Stimulated activated CD4-positive, alpha-beta T cell treated with anti-CD3 and anti-CD28 coated beads, Interleukin-15, amount 100 ng/mL, for 48 hours (primary cell): Measurements from ENCODE around the gene B9D2.
"Not testable (repeated sequence)": the region's sequence is repeated elsewhere in the genome, so short reads cannot be mapped to it uniquely, and the experiment has no call there.

ENCODE experiments used
- DNase-seq, 2 donors: peaks; one replicate each; pipeline ENCODE4 v3.0.0-alpha.2; 2020; ENCODE audit warnings: low read depth in 2 of 2

B9D2 gene

GRCh38 chr19:41391618-41392017 is 27.7 kb upstream of the B9D2 start:
- no peak for DNase-seq

- no peak for DNase-seq
Observed at GRCh38 chr19:41386442-41386841, 22.5 kb upstream of the B9D2 start.

GRCh38 chr19:41384351-41384750 is 20.4 kb upstream of the B9D2 start:
- DNase-seq = no peak

DNA sequence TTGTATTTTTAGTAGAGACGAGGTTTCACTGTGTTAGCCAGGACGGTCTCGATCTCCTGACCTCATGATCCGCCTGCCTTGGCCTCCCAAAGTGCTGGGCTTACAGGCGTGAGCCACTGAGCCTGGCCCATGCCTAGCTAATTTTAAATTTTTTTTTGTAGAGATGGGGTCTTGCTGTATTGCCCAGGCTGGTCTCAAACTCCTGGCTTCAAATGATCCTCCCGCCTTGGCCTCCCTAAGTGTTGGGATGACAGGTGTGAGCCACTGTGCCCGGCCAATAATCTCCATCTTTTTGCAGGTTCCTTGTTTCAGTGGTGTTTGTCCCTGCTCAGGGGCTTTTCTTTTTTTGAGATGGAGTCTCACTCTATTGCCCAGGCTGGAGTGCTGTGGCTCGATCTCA is 17.6 kb upstream of the B9D2 start:
- DNase-seq = not testable (repeated sequence)

DNA sequence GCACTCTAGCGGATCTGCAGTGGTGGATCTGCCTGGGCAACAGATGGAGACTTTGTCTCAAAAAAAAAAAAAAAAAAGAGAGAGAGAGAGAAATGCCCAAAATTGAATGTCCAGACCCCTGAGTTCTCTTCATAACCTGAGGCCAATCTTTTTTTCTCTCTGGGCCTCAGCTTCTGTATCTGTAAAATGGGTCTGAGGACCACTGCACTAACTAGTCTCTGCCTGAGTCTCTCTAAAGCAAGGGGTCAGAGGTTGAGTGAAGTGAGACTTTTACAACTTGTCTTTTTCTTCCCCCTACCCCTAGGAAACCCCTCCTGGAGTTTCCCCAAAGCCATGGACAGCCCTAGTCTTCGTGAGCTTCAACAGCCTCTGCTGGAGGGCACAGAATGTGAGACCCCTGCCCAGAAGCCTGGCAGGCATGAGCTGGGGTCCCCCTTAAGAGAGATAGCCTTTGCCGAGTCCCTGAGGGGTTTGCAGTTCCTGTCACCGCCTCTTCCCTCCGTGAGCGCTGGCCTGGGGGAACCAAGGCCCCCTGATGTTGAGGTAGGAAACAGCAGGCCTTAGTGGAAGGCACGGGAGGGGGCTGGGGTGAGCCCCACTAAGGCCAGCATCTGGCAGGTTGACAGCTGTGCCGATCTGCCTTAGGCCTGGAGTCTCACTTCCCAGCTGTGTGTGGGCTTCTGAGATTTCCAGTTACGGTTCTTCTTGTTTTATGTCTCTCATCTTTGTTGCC is 14.2 kb upstream of the B9D2 start:
- no peak for DNase-seq

GRCh38 chr19:41376998-41377365 is 13.0 kb upstream of the B9D2 start:
- no peak for DNase-seq

DNA sequence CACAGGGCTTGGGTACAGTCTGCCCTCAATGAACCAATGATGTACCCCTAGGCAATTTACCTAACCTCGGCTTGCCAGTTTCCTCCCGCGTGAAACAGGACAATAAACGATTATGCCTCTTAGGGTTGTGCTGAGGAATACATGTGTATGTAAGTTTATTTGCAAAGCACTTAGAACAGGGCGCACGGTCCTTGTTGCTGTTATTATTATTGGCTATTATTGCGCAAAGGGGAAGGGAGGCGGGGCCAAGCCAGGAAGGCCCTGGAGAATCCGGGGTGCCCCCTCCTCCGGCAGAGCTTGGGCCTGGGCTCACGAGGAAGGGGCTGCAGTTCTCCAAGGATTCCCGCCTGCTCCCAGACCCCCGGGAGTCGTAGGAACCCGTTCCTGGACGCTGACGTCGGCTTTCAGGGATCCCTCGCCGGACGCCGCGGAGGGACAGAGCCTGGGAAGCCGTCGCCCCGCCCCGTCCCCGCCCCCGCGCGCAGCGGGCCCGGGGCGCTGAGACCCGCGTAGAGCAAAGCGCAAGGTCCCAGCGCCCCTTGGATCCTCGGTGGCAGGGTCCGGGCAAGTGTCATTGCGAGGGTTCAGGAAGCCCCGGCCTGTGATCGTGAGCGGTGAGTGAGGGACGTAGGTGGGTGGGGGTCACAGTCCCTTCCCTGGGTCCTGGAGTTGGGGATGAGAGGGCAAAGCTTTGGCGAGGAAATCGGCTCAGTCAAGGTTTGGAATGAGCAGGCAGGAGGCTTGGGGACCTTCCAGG is 12.5 kb upstream of the B9D2 start, which contains the start of gene TMEM91:
Gene TMEM91, plus strand, starts transcription at position 293 of the 757 bp plus-strand sequence. CDS start 1,777 bp downstream, outside the sequence.
- no peak for DNase-seq

GRCh38 chr19:41373993-41374392 is 10.0 kb upstream of the B9D2 start:
- no peak for DNase-seq

- DNase-seq = no peak
Observed at GRCh38 chr19:41372501-41372900, 8.6 kb upstream of the B9D2 start.

DNA sequence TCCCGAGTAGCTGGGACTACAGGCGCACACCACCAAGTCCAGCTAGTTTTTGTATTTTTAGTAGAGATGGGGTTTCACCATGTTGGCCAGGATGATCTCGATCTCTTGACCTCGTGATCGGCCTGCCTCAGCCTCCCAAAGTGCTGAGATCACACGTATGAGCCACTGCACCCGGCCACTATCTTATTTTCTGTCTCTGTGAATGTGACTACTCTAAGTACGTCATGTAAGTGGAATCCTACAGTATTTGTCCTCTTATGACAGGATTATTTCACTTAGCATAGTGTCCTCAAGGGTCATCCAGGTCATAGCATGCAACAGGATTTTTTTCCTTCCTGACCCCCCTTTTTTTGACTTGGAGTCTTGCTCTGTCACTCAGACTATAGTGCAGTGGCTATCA is 7.6 kb upstream of the B9D2 start:
- DNase-seq = no peak

DNA sequence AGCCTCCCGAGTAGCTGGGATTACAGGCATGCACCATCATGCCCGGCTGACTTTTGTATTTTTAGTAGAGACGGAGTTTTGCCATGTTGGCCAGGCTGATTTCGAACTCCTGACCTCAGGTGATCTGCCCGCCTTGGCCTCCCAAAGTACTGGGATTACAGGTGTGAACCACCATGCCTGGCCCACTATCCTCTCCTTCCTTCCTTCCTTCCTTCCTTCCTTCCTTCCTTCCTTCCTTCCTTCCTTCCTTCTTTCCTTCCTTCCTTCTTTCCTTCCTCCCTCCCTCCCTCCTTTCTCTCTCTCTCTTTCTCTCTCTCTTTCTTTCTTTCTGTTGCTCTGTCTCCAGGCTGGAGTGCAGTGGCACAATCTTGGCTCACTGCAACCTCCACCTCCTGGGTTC is 7.2 kb upstream of the B9D2 start:
- not testable (repeated sequence) for DNase-seq

- DNase-seq = no peak
Observed at GRCh38 chr19:41369769-41370168, 5.8 kb upstream of the B9D2 start.

GRCh38 chr19:41367848-41368301 is 3.9 kb upstream of the B9D2 start:
- no peak for DNase-seq

DNA sequence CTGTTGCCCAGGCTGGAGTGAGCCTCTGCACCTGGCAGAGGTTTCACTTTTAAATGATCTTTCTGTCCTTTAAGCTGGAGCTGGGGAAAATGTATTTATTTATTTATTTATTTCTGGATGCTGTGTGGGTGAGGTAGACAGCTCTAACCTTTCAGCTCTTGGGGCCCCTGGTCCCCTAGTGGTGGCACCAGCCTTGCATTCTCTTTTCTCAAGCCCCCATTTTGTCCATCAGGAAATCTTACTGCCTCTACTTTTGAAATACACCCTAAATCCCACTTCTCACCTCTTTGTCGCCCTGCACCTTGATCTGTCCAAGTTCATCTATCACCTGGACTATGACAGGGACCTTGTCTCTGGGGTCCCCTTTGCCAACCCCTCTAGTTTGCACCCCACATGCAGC is 2.1 kb upstream of the B9D2 start:
- no peak for DNase-seq

DNA sequence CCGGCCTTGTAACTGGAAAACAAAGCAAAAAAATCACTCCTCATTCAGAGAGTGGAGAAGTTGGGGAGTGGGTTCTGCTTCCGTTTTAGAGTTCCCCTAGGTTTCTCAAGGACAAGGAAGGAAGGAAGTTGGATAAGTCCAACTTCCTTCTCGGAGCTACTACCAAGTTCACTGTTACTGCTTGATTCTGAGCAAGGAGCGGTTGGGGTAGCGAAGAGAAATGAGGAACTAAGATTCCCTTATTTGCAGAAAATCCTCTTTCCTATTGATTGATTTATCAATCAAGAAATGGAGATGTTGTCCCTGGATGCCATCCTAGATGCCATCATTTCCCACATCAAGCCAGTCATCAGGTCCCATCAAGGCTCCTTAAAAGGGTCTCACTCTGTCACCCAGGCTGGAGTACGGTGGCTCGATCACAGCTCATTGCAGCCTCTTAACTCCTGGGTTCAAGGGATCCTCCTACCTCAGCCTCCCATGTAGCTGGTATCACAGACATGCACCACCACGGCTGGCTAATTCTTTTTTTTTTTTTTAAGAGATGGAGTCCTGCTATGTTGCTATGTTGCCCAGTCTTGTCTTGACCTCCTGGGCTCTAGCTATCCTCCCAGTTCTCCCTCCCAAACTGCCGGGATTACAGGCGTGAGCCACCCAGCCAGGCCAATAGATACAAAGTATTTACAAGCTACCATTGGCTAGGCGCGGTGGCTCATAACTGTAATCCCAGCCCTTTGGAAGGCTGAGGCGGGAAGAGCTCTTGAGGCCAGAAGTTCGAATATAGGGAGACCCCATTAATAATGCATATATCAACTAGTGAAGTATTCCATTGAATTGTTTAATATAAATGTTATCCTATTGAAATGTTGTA is 809 bp upstream of the B9D2 start:
- no peak for DNase-seq

GRCh38 chr19:41363371-41363752 is 587 bp downstream of the B9D2 start:
- DNase-seq = no peak

GRCh38 chr19:41362143-41362847 is 1.7 kb downstream of the B9D2 start:
- DNase-seq = no peak

DNA sequence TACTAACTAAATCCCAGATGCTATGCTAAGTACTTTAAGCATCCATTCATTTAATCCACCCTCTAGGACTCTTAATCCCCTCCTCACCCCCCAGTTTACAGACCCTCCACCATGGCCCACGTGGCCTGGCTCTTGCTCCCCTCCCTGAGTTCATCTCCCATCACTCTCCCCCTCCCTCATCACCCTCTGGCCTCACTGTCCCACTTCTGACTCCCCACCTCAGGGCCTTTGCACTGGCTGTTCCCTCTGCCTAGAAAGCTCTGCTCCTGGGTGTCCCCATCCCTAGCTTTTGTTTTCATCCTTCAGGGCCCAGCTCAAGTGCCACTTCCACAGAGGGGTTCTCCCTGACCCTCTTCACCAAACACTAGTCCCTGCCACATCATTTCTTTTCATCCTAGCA is 4.2 kb downstream of the B9D2 start:
- no peak for DNase-seq

GRCh38 chr19:41357746-41358145 is 6.2 kb downstream of the B9D2 start:
- no peak for DNase-seq

DNA sequence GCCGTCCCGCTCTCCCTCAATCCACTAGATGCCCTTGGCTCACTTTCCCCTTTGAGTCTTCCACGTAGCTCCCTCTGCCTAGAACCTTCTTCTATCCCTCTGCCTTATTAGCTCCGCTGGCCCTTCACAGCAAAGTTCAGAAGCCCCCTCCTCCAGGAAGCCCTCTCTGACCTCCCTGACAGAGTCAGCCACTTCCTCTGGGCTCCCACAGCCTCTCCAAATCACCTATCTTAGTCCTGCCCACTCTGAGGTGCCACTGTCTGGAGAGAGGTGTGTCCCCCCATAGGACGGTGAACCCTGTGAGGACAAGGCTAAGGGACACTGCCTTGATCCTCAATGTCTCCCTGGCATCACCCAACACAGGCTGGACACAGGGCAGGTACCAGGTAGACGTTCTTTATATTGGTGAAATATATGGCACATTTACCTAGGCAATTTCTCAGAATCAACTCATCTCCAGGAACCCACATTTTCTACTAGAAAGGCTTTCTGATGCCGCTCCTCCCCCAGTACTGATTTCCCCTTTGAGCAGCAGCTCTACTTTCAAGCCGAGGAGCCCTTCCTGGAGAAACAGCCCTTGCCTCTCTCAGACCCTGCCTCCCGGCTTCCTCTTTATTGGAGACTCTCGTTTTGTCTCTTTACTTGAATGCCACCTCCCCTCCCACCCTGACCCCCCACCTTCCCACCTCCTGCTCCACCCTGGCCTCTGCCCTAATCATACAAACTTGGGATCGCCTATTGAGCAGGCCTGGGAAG is 6.8 kb downstream of the B9D2 start:
- DNase-seq = no peak

DNA sequence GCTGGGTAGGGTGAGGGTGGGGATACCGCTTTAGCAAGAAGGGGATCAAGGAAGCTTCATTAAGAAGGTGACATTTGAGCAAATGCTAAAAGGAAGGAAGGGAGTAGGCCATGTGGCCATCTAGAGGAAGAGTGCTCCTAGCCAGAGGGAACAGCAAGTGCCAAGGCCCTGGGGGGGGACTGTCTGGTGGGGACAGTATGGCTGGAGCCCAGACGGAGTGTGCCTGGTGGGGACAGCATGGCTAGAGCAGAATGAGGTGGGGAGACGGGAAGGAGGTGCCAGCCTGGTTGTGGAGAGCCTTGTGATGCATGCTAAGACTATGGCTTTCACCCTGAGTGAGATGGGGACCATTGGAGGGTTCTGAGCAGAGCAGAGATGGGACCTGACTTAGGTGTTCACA is 8.1 kb downstream of the B9D2 start:
- DNase-seq = no peak
